OCI-LY3 (cell line): ENCODE results near the gene EDN1.

ENCODE experiments used
- EZH2phosphoT487 ChIP-seq: fragments of 200-600 bp; shearing (Covaris generic); IDR thresholded peaks from 2 replicates; pipeline ENCODE4 v1.6.1; 2018; ENCODE audit warnings: antibody characterized with exemption, mixed run types, low read depth
- TF ChIP-seq, protein P1 (sequence below): fragments of 200-600, 300-600 bp; sonication (generic); IDR thresholded peaks from 2 replicates; pipeline ENCODE4 v1.5.1; 2014; ENCODE audit warnings: antibody characterized with exemption, low read length, low read depth

DNA sequence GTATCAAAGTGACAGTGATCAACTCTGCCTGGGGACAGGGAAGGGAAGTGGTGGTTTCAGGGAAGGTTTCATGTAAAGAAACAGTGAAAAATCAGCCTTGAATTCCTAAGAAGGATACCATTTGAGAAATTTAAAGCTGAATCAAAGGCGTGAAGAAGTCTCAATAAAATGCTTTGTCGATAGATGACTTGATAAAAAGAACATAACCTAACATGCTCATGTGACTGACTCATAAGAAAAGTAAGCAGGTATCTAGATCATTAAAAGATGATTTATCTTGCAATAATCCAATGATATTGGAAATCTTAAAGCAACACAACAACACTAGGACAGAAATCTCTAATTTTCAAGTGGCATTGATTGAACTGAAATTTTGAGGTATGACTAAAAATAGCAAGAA is 14.3 kb downstream of the EDN1 start:
- TF ChIP-seq, protein P1, sequence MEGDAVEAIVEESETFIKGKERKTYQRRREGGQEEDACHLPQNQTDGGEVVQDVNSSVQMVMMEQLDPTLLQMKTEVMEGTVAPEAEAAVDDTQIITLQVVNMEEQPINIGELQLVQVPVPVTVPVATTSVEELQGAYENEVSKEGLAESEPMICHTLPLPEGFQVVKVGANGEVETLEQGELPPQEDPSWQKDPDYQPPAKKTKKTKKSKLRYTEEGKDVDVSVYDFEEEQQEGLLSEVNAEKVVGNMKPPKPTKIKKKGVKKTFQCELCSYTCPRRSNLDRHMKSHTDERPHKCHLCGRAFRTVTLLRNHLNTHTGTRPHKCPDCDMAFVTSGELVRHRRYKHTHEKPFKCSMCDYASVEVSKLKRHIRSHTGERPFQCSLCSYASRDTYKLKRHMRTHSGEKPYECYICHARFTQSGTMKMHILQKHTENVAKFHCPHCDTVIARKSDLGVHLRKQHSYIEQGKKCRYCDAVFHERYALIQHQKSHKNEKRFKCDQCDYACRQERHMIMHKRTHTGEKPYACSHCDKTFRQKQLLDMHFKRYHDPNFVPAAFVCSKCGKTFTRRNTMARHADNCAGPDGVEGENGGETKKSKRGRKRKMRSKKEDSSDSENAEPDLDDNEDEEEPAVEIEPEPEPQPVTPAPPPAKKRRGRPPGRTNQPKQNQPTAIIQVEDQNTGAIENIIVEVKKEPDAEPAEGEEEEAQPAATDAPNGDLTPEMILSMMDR, result no peak
- no peak for TF ChIP-seq EZH2phosphoT487
